Fibroblast of skin of scalp (primary cell): Measurements from ENCODE around the gene MRFAP1L1.
"Not testable (repeated sequence)": the region's sequence is repeated elsewhere in the genome, so short reads cannot be mapped to it uniquely, and the experiment has no call there.

Source experiments
- DNase-seq: peaks from one replicate; pipeline ENCODE4 v3.0.0-alpha.2; 2013

The MRFAP1L1 gene

DNA sequence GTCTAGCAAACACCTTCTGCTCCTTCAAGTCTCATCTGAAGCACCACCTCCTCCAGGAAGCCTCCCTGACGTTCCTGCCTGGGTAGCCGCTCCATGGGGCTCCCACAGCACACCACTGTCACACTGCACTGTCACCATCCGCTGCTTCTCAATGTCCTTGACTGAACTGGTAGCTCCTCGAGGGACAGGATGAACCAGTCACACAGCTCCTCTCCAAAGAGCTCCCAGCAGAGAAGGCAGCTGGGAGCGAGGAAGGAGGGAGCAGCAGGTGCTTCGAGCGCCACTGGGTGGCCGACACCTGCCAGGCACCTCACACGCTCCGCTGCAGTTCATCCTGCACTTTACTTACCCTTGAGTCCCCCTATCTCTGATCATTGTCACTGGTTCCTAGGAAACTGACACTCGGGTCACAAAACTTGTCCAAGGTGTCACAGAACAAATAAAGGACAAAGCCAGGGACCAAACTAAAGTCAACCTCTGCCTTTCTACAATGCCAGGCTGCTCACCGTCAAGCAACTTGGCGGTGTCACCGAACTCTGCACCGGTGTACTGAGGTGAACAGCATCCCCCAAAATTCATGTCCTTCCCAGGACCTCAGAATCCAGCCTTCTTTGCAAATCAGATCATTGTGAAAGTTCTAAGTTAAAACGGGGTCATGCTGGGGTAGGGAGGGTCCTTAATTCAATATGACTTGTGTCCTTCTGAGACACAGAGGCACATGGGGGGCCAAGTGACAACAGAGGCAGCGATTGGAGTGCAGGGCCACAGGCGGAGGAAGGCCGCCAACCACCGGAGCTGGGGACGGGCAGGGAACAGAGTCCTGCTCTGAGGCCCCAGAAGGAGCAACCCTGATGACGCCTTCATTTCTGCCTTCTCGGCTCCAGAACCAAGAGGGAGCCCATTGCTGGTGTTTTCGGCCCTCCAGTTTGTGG, 21.5 kb downstream of the MRFAP1L1 start:
- no peak for DNase-seq

DNA sequence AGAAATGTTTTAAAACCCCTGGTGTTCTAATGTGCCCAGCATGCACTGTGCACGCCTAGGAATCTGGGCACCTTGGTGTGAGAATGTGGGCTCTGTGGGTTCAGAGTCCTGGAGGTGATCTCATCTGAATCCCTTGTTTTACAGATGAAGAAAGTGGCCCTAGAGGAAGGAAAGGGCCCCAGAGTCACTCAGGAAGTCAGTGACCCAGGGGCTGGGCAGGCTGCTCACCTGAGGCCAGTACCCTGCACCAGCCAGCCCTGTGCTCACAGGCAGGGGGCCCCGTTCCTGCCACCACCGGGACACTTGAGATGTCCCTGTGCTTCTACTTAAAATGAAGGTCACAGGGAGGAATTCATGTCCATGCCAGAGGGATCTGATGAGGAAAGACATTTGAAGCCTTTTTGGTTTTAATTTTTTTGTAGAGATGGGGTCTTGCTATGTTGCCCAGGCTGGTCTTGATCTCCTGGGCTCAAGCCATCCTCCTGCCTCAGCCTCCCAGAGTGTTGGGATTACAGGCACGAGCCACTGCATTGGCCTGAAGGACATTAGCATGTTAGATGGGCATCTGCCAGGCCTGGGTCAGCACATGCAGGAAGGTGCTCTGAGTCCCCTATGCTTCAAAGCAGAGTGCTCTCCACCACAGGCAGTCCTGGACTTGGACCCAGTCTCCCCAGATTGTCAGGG, 23.4 kb downstream of the MRFAP1L1 start:
- no peak for DNase-seq

DNA sequence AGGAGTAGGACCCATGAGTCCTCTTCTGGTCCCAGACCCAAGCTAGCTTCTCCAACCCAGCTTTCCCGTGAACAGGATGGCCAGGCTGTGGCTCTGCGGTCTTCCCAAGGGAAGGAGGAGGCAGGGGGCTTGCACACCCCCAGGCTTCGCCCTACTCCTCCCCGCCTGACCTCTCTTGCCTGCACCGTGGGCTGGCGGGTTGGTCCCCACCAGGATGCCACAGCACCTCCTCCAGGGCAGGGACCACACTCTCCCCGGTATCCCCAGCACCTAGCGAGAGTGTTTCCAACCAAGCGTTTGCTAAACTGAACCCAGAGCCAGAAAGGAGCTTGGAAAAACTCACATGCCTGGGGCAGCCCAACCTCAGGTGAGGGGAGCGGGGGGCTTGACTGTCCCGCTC, 25.0 kb downstream of the MRFAP1L1 start:
- no peak for DNase-seq

DNA sequence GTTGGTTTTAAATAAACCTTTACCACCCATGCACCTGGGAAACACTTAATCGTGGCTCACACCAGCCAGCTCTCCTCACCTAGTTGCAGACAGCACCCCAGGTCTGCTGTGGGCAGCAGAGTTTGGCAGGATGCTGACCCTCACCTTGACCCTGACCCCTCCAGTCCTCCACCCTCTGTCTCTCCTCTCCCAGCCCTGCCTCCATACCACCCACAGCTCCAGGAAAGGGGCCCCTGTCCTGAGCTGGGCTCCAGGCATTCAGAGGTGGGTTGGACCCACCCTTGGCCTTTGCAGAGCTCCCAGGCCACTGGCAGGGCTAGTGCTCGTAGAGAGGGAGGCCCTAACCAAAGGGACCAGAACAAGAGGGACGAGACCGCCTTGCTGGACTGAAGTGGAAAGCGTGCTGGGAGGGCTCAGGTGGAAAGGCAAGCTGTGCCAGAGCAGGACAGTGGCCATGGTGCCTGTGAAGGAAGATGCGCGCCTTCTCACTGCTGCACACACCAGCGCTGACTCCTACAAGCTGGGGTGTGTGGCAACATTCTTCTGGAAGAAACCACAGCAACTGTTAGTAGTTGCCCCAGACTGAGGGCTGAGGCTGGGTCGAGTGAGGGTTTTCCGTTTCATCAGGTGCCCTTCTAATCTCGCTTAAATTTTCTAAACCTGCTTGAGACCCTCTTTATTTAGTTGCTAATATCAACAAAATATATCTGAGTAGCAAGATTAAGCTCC, 26.6 kb downstream of the MRFAP1L1 start:
- DNase-seq = no peak

DNA sequence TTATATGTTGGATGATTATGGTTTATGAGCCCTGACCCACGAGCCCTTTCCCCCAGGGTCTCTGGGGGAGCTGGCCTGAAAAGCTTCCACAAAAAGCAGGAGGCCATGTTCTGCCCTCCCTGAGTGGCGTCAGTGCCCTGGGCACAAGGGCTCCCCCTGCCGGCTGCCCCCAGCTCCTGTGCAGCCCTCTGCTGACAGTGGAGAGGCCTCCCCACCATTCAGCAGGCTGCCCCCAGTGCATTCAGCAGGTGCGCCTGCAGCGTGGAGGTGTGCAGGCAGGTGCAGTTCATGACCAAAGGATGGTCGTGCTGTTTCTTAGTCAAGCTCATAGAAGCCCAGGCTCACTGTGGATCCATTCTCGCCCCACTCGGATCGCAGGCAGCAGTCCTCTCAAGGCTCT, 28.5 kb downstream of the MRFAP1L1 start:
- no peak for DNase-seq

DNA sequence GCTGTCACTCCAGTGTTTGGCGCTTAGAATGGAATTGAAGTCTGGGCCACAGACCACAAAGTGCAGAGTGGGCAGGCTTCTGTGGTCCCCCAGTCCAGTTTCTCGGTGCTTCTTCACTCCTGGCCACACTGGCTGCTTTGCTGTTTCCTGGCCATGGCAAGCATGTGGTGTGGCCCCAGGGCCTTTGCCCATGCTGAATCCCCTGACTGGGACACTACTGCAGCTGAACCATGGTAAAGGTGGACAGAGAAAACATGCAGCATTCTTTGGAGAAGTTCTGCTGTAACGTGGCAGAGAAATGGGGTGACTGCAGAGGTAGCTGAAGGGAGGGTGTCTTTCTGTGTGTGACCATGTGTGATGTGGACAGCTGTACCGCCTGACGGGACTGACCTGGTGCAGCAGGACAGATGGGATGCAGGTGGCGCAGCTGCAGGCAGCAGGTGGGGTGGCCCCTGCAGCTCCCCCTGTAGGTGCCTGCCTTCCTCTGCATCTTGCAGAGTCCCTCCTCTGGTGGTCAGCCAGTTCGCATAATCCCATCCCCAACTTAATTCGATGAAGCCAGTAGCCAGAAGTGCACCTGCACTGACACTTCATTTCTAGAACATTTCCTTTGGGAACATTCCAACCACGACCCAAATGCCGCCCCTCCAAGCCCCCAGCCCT, 29.2 kb downstream of the MRFAP1L1 start:
- DNase-seq = no peak

DNA sequence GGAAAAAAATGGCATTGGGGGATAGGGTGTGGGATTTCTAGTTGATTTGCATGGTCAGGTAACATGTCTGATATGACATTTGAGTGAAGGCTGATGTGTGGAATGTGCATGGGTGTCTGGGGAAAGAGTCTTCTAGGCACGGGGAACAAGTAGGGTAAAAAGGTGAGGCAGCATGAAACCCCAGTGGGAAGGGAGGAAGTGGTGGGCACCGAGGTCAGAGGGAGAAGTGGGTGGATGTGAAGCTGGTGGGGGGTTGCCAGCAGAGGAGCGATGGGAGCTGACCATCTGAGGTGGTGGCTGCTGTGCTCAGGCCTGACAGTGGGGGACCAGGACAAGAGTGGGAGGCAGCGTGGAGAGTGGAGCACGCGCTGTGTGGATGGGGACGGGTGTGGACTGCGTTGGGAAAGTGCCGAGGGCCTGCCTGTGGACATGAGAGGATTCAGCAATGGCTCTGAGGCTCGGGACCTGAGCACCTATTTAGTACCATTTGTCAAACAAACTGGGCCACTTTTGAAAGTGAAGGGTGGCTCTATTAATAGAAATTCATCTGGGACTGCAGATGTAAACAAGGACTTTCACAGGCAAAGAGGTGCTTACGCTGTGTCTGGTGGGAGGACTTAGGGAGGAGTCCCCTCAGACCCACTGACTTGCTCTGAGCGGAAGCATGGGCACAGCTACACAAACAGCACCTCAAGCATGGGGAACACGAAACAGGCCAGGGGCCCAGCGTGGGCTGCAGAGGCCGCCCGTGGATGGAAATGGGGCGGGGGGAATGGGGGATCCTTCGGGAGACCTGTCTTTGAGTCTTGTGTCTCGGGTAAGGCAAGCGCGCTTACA, 32.7 kb downstream of the MRFAP1L1 start:
- DNase-seq = no peak

DNA sequence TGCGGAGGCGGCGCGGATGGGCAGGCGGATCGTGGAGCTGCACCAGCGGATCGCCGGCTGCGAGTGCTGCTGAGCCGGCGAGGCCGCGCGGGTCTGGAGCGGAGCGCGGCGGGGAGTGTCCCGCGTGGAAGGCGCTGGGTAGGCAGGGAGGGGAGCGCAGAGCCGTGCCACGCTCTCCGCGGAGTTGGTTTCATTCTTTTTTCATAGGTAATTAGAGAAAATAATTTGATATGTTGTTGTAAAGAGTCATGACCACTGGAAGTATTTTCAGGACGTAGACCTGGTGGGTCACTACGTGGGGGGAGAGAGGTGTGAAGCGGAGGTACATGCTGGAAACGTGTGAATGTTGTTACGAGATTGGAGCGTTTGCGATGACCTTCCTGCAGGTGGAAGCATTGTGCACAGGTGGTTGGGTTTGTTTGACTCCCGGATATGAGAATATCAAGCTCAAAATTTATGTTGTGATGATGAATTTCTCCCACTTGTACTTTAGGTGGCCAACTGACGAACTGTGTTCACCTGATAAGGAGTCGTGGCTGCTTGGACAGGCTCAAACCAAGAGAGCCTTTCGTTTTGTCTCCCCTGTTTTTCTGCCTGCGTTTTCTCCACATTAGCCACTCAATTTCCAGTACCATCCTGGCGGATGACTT, 35.0 kb downstream of the MRFAP1L1 start:
- DNase-seq = peak; percentile 23

DNA sequence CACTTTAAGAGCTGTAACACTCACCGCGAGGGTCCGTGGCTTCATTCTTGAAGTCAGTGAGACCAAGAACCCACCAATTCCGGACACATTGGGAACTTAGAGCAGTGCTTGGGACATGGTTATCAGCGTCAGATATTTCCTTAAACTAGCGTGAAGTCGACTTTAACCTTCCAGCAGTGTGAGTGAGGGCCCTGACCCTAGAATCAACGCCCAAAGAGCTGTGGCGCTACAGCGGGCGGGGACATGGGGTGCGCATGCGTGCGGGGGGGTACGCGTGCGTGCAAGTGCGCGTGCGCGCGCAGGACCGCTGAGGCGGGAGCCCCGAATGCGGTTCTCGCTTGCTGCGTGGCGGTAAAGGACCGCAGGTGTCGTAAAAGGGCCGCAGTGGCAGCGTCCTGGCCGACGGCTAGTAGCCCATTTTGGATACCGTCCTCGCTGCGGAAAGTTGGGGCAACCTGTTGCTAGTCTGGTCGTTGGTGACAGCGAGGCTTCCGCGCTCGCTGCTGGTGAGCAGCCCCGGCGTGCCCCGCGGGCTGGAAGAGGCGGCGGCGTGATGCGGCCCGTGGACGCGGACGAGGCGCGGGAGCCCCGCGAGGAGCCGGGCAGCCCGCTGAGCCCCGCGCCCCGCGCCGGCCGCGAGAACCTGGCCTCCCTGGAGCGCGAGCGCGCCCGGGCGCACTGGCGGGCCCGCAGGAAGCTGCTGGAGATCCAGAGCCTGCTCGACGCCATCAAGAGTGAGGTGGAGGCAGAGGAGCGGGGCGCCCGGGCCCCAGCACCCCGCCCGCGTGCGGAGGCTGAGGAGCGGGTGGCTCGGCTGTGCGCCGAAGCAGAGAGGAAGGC, 35.8 kb downstream of the MRFAP1L1 start:
- DNase-seq = peak; percentile 96

DNA sequence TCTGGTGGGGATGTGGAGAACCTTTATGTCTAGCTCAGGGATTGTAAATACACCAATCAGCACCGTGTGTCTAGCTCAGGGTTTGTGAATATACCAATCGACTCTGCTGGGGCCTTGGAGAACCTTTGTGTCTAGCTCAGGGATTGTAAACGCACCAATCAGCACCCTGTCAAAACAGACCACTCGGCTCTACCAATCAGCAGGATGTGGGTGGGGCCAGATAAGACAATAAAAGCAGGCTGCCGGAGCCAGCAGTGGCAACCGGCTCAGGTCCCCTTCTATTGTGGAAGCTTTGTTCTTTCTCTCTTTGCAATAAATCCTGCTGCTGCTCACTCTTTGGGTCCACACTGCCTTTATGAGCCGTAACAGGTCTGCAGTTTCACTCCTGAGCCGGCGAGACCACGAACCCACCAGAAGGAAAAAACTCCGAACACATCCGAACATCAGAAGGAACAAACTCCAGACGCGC, 36.4 kb downstream of the MRFAP1L1 start:
- peak; percentile 32 for DNase-seq

DNA sequence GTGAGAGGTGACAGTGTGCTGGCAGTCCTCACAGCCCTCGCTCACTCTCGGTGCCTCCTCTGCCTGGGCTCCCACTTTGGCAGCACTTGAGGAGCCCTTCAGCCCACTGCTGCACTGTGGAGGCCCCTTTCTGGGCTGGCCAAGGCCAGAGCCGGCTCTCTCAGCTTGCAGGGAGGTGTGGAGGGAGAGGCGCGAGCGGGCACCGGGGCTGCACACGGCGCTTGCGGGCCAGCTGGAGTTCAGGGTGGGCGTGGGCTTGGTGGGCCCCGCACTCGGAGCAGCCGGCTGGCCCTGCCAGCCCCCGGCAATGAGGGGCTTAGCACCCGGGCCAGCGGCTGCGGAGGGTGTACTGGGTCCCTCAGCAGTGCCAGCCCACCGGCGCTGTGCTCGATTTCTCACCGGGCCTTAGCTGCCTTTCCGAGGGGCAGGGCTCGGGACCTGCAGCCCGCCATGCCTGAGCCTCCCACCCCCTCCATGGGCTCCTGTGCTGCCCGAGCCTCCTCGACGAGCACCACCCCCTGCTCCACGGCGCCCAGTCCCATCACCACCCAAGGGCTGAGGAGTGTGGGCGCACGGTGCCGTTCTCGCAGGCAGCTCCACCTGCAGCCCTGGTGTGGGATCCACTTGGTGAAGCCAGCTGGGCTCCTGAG, 37.0 kb downstream of the MRFAP1L1 start:
- not testable (repeated sequence) for DNase-seq

DNA sequence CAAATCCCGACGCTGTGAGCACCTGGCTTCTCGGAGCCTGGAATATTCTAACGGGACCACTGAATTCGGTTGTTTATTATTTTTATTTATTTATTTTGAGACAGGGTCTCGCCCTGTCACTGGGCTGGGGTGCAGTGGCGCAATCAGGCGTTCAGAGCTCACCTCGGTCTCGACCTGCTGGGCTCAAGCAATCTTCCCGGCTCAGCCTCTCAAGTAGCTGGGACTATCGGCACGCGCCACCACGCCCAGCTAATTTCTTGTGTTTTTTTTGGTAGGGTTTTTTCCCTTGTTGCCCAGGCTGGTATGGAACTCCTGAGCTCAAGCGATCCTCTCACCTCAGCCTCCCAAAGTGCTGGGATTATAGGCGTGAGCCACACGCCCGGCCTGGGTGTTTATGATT, 37.5 kb downstream of the MRFAP1L1 start:
- DNase-seq = no peak

DNA sequence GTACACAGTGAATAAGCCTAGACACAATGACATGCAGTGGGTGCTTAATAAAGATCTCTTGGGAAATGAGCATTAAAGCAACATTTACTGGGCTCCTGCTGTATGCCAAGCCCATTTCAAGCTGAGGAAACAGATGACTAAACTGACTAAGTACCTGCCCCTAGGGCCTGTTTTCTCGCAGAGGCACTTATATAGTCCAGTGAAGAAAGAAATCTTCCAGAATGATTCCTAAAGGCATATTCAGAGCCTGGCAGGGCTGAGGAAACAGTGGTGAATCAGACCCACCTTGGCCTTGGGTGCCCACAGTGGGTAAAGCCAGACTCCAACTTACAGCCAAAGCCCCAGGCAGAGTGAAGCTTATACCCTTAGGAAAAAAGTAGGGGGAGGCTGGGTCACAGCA, 38.0 kb downstream of the MRFAP1L1 start:
- DNase-seq = no peak

DNA sequence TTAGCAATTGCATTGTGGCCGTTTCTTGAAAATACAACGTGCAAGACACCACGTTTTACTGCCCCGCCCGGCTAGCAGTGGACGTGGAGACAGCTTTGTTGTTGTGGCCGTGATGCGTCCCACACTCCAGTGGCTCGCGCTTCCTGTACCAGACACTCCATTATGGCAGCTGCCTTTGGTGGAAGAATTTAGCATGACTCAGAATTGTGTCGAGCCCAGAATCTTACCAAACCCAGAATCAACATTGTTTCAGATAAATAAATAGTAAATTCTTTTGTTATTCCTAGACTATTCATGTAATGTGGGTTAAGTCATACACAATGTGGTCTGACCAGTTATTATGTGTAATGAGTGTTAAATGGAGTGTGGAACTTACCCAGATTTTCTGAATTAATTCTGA, 41.3 kb downstream of the MRFAP1L1 start:
- DNase-seq = peak; percentile 71

DNA sequence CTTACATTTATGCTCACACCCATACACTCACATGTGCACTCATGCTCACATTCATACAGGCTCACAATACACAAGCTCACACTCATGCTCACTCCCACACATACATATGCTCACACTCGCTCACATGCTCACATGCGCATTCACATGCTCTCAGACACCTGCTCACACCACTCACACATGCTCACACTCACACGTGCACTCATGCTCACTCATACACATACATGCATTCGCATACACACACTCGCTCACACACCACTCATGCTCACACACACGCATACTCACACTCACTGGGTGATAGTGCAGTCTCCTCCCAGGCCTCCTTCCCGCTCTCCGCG, 44.4 kb downstream of the MRFAP1L1 start:
- DNase-seq = no peak

DNA sequence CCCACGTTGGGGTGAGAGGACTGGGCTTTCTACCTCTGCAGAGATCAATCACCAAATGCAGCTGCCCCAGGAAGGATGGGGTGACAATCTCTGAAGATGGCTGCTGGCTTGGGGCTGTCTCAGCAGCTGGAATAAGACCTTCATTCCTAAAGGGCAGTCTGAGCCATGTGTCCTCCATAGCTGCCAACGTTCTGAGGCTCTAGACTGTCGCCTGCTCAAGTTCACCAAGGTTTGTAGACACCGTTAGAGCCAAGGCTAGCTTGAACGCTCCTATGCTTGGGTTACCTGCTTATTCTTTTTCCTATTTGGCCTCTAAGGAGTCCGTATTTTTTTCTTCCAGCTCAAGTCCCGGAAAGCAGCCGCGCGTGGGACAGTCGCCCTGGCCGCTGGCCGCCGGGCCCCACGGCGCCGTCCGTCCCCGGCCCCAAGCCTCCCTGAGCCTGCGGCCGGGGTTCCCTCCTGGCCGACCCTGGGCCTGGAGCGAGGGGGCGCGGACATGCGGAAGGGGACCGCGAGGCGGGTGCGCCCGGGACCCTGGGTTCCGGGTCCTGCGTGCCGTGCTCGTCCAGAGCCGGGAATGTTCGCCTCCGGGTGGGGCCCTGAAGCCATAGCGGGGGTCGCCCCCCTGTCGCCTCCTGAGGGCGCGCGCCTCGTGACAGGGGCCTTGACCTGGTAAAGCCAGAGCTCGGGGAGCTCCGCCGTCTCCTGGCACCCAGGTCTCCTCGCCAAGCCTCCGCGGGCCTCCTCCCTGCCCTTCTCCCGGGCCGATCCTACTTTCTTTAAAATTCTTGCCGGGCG, 45.9 kb downstream of the MRFAP1L1 start:
- DNase-seq = no peak

DNA sequence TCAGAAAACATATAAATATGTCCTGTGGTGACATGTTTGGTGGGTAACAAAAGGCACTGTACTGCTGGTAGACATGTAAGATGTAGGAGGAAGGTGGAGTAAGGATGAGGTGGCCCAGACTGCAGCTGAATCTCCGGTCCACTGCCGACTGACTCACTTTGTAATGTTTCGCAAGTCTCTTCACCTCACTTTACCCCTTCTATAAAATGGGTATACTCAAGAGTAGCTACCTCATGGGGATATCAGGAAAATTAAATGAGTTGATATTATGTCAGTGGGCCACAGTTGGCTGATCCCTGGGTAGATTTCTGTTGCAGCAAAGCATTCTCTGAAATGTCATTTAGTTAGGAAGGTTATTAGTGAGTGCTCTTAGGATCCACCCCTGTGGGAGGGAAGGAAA, 47.1 kb downstream of the MRFAP1L1 start:
- DNase-seq = no peak

DNA sequence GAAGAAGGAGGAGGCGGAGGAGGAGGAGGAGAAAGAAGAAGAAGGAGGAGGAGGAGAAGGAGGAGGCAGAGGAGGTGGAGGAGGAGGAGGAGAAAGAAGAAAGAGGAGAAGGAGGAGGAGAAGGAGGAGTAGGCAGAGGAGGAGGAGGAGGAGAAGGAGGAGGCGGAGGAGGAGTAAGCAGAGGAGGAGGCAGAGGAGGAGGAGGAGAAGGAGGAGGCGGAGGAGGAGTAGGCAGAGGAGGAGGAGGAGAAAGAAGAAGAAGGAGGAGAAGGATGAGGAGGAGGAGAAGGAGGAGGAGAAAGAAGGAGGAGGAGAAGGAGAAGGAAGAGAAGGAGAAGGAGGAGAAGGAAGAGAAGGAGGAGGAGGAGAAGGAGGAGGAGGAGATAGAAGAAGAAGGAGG, 49.2 kb downstream of the MRFAP1L1 start:
- no peak for DNase-seq

DNA sequence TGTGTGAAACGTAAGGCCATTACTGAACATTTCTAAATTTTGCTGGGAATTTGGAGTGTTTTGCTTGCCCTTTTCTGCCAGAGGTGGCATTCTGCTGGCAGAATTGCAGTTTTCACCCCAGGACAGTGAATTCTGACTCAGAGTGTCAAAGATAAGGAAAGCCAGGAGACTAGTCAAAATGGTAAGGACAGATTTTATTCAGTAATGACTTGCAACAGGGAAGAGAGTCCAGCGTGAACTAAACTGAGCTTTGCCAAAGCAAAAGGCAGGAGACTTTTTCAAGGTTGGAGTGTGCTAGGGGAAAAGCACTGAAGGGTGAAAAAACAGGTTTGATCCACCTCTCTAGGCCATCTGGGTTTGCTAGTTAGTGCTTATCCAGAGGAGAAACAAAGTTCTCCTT, 49.8 kb downstream of the MRFAP1L1 start:
- DNase-seq = no peak
